ENCODE measurements around the gene E2F7. TPM values are rescaled to one million over a fixed set of nuclear protein-coding genes. Genes with fewer than 3 reads are reported as not detected.

The E2F7 gene, protein sequence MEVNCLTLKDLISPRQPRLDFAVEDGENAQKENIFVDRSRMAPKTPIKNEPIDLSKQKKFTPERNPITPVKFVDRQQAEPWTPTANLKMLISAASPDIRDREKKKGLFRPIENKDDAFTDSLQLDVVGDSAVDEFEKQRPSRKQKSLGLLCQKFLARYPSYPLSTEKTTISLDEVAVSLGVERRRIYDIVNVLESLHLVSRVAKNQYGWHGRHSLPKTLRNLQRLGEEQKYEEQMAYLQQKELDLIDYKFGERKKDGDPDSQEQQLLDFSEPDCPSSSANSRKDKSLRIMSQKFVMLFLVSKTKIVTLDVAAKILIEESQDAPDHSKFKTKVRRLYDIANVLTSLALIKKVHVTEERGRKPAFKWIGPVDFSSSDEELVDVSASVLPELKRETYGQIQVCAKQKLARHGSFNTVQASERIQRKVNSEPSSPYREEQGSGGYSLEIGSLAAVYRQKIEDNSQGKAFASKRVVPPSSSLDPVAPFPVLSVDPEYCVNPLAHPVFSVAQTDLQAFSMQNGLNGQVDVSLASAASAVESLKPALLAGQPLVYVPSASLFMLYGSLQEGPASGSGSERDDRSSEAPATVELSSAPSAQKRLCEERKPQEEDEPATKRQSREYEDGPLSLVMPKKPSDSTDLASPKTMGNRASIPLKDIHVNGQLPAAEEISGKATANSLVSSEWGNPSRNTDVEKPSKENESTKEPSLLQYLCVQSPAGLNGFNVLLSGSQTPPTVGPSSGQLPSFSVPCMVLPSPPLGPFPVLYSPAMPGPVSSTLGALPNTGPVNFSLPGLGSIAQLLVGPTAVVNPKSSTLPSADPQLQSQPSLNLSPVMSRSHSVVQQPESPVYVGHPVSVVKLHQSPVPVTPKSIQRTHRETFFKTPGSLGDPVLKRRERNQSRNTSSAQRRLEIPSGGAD
- 6.0 to 8.5 TPM (median 7.5 TPM) in 5 replicates for total RNA-seq (2022; extraction: Qiagen RNA extraction)

DNA sequence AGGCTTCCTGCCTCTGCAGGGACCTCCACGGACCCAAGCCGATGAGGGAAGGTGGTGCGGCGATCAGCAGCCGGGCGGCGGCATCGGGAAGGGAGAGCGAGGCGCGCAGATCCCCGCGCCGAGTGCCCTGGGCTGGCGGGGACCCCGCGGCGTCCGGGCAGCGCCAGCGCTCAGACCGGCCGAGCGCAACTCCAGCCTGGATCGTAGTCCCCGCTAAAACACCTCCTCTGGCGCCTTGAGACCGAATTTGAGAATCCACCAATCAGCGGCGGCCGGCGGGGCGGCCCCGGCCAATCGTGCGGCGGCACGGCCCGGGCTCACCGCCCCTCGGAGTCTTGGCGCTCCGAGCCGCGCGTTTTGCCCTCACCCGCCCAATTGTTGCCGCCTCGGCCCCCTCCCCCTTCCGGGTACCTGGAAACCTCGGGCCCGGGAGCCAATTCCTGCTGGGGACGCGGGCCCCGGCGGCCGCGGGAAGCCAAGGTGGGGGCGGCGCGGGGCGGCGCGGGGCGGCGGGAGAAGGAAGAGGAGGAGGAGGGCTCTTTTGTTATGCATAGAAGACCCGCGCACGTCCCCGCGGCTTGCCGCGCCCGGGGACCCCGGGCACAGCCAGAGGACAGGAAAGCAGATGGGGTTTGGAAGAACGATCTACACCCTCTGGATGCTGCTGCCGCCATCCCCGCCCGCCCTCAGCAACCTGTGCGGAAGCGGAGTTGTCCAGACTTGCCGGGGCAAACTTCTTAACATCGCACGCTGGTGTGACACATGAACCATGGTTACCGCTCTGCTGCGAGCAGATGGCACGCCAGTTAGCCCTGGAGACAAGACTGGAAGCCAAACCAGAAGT is at the start of gene E2F7:
Gene E2F7, minus strand, starts transcription at position 209 of the 844 bp plus-strand sequence. CDS start 934 bp downstream, outside the sequence.

Other genes starting within 250 kb of the E2F7 start
- 18.7 to 21.7 TPM (median 20.1 TPM) in 5 replicates for gene CSRP2, start 186.6 kb downstream of the E2F7 start, total RNA-seq (2022; extraction: Qiagen RNA extraction)